Measurements from ENCODE around the gene EPHA3.

GRCh38 chr3:89306540-89306939 is 199.1 kb downstream of the EPHA3 start:
- no peak for TF ChIP-seq CTCF (IDR thresholded peaks at IDR 0.05; ENCODE audit: low read length)
- no peak for TF ChIP-seq EZH2 (IDR thresholded peaks at IDR 0.05; ENCODE audit: borderline replicate concordance, low read length)

All from OCI-LY1 (cell line).